ENCODE data around the gene GLO1.

DNA sequence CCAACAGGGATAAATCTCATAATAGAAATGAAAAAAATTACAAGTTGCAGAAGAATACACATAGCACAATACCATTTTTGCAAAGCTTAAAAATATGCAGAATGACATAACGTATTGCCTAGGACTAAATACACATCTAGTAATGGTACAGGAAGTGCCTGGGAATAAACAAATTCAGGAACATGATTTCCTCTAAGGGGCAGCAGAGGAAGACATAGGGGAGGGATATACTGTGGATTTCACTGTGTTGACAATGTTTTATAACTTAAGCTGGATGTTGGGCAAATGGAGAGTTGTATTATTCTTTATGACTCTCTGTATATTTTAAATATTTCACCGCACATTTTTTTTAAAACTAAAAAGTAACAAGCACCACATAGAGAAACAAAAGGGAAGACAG is 5.6 kb upstream of the GLO1 start:
- TF ChIP-seq, protein P1, sequence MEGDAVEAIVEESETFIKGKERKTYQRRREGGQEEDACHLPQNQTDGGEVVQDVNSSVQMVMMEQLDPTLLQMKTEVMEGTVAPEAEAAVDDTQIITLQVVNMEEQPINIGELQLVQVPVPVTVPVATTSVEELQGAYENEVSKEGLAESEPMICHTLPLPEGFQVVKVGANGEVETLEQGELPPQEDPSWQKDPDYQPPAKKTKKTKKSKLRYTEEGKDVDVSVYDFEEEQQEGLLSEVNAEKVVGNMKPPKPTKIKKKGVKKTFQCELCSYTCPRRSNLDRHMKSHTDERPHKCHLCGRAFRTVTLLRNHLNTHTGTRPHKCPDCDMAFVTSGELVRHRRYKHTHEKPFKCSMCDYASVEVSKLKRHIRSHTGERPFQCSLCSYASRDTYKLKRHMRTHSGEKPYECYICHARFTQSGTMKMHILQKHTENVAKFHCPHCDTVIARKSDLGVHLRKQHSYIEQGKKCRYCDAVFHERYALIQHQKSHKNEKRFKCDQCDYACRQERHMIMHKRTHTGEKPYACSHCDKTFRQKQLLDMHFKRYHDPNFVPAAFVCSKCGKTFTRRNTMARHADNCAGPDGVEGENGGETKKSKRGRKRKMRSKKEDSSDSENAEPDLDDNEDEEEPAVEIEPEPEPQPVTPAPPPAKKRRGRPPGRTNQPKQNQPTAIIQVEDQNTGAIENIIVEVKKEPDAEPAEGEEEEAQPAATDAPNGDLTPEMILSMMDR (IDR thresholded peaks at IDR 0.05; ENCODE audit: borderline replicate concordance, extremely low read depth, low read length, poor library complexity, severe bottlenecking) = no peak
- no peak for TF ChIP-seq EZH2 (IDR thresholded peaks at IDR 0.05; ENCODE audit: borderline replicate concordance, low read depth, low read length, severe bottlenecking)
